ENCODE measurements around the gene EHMT1. TPM values are rescaled to one million over a fixed set of nuclear protein-coding genes. Genes with fewer than 3 reads are reported as not detected.
A peak's percentile ranks its signal among the peaks of the same experiment; 100 is the strongest.

Gene EHMT1
- total RNA-seq, 1 donor, result 46.3 TPM

GRCh38 chr9:137634016-137634415 lies 15.2 kb downstream of the EHMT1 start:
- TF ChIP-seq, protein P1, sequence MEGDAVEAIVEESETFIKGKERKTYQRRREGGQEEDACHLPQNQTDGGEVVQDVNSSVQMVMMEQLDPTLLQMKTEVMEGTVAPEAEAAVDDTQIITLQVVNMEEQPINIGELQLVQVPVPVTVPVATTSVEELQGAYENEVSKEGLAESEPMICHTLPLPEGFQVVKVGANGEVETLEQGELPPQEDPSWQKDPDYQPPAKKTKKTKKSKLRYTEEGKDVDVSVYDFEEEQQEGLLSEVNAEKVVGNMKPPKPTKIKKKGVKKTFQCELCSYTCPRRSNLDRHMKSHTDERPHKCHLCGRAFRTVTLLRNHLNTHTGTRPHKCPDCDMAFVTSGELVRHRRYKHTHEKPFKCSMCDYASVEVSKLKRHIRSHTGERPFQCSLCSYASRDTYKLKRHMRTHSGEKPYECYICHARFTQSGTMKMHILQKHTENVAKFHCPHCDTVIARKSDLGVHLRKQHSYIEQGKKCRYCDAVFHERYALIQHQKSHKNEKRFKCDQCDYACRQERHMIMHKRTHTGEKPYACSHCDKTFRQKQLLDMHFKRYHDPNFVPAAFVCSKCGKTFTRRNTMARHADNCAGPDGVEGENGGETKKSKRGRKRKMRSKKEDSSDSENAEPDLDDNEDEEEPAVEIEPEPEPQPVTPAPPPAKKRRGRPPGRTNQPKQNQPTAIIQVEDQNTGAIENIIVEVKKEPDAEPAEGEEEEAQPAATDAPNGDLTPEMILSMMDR (IDR thresholded peaks at IDR 0.05; ENCODE audit: extremely low read depth, low read depth, low read length), result no peak
- H3K27ac ChIP-seq (ENCODE audit: low read depth, low read length), result no peak overlapping the region
- no peaks in the 10 kb centered on the region for H3K36me3 ChIP-seq (ENCODE audit: insufficient read depth, low read length)
- H3K27me3 ChIP-seq (ENCODE audit: insufficient read depth, low read length), result no peaks in the 10 kb centered on the region
- no peak overlapping the region for H2AFZ ChIP-seq (ENCODE audit: low read length)
- H3K9me3 ChIP-seq (ENCODE audit: low read depth, low read length), result no peaks in the 10 kb centered on the region
- H3K4me1 ChIP-seq (ENCODE audit: insufficient read depth, low read length), result peaks cover 17% of the 10 kb centered on the region
- H3K79me2 ChIP-seq (ENCODE audit: insufficient read depth, low read length), result peaks cover 92% of the 10 kb centered on the region
- no peak overlapping the region for H3K4me2 ChIP-seq (ENCODE audit: insufficient read depth, low read length)
- H4K20me1 ChIP-seq (ENCODE audit: insufficient read depth, low read length), result peaks cover 33% of the 10 kb centered on the region
- no peak for DNase-seq (ENCODE audit: insufficient read length, low spot score, missing footprints)
- H3K4me3 ChIP-seq (ENCODE audit: insufficient read depth, low read length), result no peak overlapping the region

GRCh38 chr9:137638680-137639079 lies 19.9 kb downstream of the EHMT1 start:
- Histone ChIP-seq H3K79me2 (ENCODE audit: insufficient read depth, low read length) (peaks cover 90% of the 10 kb centered on the region), H3K27me3 (ENCODE audit: insufficient read depth, low read length) (no peaks in the 10 kb centered on the region), H4K20me1 (ENCODE audit: insufficient read depth, low read length) (peaks cover 27% of the 10 kb centered on the region), H3K4me3 (ENCODE audit: insufficient read depth, low read length) (no peak overlapping the region), H3K9me3 (ENCODE audit: low read depth, low read length) (no peaks in the 10 kb centered on the region), H2AFZ (ENCODE audit: low read length) (no peak overlapping the region), H3K36me3 (ENCODE audit: insufficient read depth, low read length) (peaks cover 3% of the 10 kb centered on the region), H3K4me2 (ENCODE audit: insufficient read depth, low read length) (peak overlapping the region; percentile 67), H3K27ac (ENCODE audit: low read depth, low read length) (no peak overlapping the region), H3K4me1 (ENCODE audit: insufficient read depth, low read length) (no peaks in the 10 kb centered on the region)
- DNase-seq (ENCODE audit: insufficient read length, low spot score, missing footprints), result peak; percentile 21
- TF ChIP-seq, protein P1 (IDR thresholded peaks at IDR 0.05; ENCODE audit: extremely low read depth, low read depth, low read length), result no peak

DNA sequence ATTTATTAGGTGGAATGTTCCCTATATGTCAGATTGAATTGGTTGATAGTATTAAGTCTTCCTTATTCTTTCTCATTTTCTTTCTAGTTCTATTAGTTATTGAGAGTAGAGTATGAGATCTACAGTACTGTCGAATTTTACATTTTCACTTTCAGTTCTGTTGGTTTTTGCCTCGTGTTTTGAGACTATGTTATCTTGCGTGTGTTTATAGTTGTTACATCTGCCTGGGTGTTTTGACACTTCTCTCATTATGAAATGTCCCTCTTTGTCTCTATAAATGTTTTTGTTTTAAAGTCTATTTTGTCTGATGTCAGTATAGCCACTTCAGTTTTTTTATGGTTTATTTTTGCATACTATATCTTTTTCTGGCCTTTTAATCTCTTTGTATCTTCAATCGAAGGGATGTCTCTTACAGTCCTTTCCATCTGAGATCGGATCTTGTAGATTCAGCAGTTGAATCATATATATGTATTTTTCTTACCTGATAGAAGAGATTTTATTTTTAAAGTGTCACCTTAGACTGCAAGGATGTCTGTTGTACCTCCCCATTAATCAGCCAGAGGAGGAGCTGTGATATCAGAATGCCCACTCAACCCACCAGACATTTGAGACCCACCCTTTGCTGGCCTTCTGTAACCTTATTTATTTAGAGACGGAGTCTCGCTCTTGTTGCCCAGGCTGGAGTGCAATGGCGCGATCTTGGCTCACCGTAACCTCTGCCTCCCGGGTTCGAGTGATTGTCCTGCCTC lies 20.7 kb downstream of the EHMT1 start:
- Histone ChIP-seq H3K4me1 (ENCODE audit: insufficient read depth, low read length) (no peaks in the 10 kb centered on the region), H3K4me2 (ENCODE audit: insufficient read depth, low read length) (peak overlapping the region; percentile 67), H3K36me3 (ENCODE audit: insufficient read depth, low read length) (peaks cover 3% of the 10 kb centered on the region), H2AFZ (ENCODE audit: low read length) (no peak overlapping the region), H4K20me1 (ENCODE audit: insufficient read depth, low read length) (peaks cover 30% of the 10 kb centered on the region), H3K79me2 (ENCODE audit: insufficient read depth, low read length) (peaks cover 89% of the 10 kb centered on the region), H3K27ac (ENCODE audit: low read depth, low read length) (peak overlapping the region; percentile 1), H3K4me3 (ENCODE audit: insufficient read depth, low read length) (peak overlapping the region; percentile 27), H3K27me3 (ENCODE audit: insufficient read depth, low read length) (no peaks in the 10 kb centered on the region), H3K9me3 (ENCODE audit: low read depth, low read length) (no peaks in the 10 kb centered on the region)
- TF ChIP-seq, protein P1 (IDR thresholded peaks at IDR 0.05; ENCODE audit: extremely low read depth, low read depth, low read length), result no peak
- peak; percentile 73 for DNase-seq (ENCODE audit: insufficient read length, low spot score, missing footprints)

- Histone ChIP-seq H2AFZ (ENCODE audit: low read length) (no peak overlapping the region), H3K36me3 (ENCODE audit: insufficient read depth, low read length) (peaks cover 3% of the 10 kb centered on the region), H3K27me3 (ENCODE audit: insufficient read depth, low read length) (no peaks in the 10 kb centered on the region), H4K20me1 (ENCODE audit: insufficient read depth, low read length) (peaks cover 37% of the 10 kb centered on the region), H3K9me3 (ENCODE audit: low read depth, low read length) (no peaks in the 10 kb centered on the region), H3K79me2 (ENCODE audit: insufficient read depth, low read length) (peaks cover 92% of the 10 kb centered on the region), H3K4me3 (ENCODE audit: insufficient read depth, low read length) (no peak overlapping the region), H3K4me2 (ENCODE audit: insufficient read depth, low read length) (no peak overlapping the region), H3K4me1 (ENCODE audit: insufficient read depth, low read length) (no peaks in the 10 kb centered on the region), H3K27ac (ENCODE audit: low read depth, low read length) (no peak overlapping the region)
- TF ChIP-seq, protein P1 (IDR thresholded peaks at IDR 0.05; ENCODE audit: extremely low read depth, low read depth, low read length), result no peak
- peak; percentile 73 for DNase-seq (ENCODE audit: insufficient read length, low spot score, missing footprints)
Observed at GRCh38 chr9:137640862-137641261, 22.1 kb downstream of the EHMT1 start.
